Activated naive CD8-positive, alpha-beta T cell treated with anti-CD3 and anti-CD28 coated beads for 36 hours (primary cell): ENCODE measurements around the gene MPI. TPM values are rescaled to one million over a fixed set of nuclear protein-coding genes. Genes with fewer than 3 reads are reported as not detected.
"Not testable (repeated sequence)": the region's sequence is repeated elsewhere in the genome, so short reads cannot be mapped to it uniquely, and the experiment has no call there.

Source experiments
- DNase-seq: peaks from one replicate; pipeline ENCODE4 v3.0.0; 2021
- H3K27ac Mint-ChIP-seq: one replicate; pipeline ENCODE4 v1.8.0; 2022; ENCODE audit warnings: mild to moderate bottlenecking, moderate library complexity, mixed read lengths
- H3K27me3 Mint-ChIP-seq: one replicate; pipeline ENCODE4 v1.8.0; 2022; ENCODE audit warnings: mild to moderate bottlenecking, mixed read lengths
- H3K36me3 Mint-ChIP-seq: one replicate; pipeline ENCODE4 v1.8.0; 2021; ENCODE audit warnings: mild to moderate bottlenecking, mixed read lengths
- H3K4me1 Mint-ChIP-seq: one replicate; pipeline ENCODE4 v1.8.0; 2021; ENCODE audit warnings: mixed read lengths
- H3K4me3 Mint-ChIP-seq: one replicate; pipeline ENCODE4 v1.8.0; 2022; ENCODE audit warnings: mild to moderate bottlenecking, moderate library complexity, mixed read lengths
- H3K9me3 Mint-ChIP-seq: one replicate; pipeline ENCODE4 v1.8.0; 2022; ENCODE audit warnings: mixed read lengths
- total RNA-seq, 2 experiments: library from RNA; stranded (reverse); gene quantifications; one replicate each; pipeline ENCODE4 v1.2.3, GENCODE V29; 2021

MPI gene
- total RNA-seq, 2 experiments from 2014 or later = 71.4 to 73.2 TPM

DNA sequence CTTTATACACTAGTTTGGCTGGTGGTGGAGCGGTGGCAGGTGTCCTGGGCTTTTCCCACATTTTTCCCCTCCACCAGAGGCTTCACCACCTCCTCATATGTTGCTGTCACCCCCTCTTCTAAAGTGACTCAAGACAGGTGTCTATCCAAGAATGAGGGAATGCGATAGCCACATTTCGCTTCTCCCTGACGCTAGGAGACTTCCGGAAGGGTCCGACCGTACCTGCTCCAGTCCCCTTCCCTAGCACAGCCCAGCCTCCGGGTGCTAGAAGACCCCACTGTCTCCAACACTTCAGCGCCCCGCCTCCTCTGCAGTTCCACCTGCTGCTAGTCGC, 17.2 kb upstream of the MPI start:
- H3K9me3 Mint-ChIP-seq = no peaks in the 10 kb centered on the region
- DNase-seq = no peak
- peak overlapping the region; percentile 90 for H3K27ac Mint-ChIP-seq
- H3K4me1 Mint-ChIP-seq = peaks cover 49% of the 10 kb centered on the region
- peaks cover 32% of the 10 kb centered on the region for H3K36me3 Mint-ChIP-seq
- peak overlapping the region; percentile 98 for H3K4me3 Mint-ChIP-seq
- no peaks in the 10 kb centered on the region for H3K27me3 Mint-ChIP-seq

DNA sequence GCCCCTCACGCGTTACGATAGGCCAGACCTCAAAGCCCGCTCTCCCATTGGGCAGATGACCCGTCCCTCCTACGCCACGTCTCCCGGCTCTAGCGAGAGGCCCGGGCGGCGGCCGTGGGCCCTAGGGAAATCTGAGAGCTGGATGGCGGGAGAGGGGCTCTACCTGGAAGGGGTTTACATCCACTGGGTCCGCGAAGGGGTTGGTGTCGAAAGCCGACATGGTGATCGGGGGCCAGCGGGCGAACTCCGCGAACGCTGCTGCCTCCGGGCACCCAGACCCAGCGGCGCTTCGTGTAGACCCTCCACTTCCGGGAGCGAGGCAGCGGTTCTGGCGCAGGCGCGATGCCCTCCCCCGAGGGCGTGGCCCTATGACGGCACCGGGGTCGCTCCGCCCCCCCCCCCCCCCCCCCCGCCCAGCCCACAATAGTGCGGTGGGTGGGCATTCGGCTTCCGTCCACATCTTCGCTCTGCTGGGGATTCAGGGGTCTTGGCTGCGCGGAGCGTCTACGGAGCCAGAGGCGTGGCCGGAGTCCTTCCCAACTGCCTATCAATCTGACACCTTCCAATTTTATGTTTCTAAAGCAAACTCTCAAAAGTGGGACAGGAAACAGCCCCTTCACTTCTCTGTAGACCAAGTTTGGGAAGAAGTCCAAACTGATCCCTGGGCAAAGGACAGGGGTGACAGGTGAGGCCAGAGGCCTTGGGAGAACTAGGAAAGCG, 16.6 kb upstream of the MPI start, which contains the start of gene SCAMP2:
SCAMP2 (minus strand) TSS at position 330 of the 720 bp plus-strand sequence; CDS start at position 220, 110 bp downstream.
- Mint-ChIP-seq H3K27ac (peak within 1 kb of the TSS; percentile 90), H3K4me3 (peak within 1 kb of the TSS; percentile 98), H3K36me3 (peaks cover 27% of the 10 kb centered on the region), H3K27me3 (no peaks in the 10 kb centered on the region), H3K9me3 (no peaks in the 10 kb centered on the region), H3K4me1 (peaks cover 44% of the 10 kb centered on the region)
- DNase-seq = peak; percentile 93

DNA sequence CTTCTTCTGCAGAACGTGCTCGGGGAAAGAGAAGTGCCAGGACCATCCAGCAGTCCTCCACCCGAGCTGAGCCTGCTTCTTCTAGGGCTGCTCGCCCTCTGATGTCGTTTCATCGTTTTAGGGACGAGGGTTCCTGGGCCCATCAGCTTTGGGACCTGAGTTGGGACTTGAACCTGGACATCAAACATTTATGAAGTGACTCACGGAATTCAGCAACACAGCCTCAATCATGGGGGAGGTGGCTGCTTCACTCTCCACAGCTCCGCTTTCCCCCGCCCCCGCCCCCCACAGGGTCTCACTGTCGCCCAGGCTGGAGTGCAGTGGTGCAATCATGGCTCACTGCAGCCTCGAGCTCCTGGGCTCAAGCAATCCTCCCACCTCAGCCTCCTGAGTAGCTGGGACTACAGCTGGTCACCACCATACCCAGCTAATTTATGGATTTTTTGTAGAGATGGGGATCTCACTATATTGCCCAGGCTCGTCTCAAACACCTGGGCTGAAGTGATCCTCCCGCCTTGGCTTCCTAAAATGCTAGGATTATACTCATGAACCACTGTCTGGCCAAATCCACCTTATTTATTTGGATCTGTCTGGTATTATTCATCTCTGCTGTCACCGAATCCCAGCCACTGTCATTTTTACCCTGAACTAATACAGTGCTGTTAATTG, 16.0 kb upstream of the MPI start:
- Mint-ChIP-seq H3K27me3 (no peaks in the 10 kb centered on the region), H3K27ac (peak overlapping the region; percentile 90)
- DNase-seq = peak; percentile 19

DNA sequence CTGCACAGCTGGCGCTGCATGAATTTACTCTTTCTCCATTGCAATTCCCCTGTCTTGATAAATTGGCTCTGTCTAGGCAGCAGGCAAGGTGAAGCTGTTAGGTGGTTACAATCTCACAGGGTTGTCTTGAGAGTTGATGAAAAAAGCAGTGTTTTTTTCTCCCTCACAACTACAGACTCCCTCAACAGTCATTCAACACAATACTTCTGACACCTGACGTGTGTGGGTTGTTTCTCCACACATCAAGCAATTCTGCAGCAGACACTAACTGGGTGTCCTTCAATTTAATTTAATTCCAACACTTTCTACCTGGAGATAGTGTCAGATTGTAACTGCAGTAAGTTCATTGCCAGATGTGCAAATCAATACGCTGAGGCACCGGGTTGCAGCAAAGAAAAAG, 11.6 kb upstream of the MPI start:
- Mint-ChIP-seq H3K36me3 (no peaks in the 10 kb centered on the region), H3K27me3 (no peaks in the 10 kb centered on the region)

More for the DNA sequence above, 16.0 kb upstream of the MPI start:
- H3K9me3 Mint-ChIP-seq = no peaks in the 10 kb centered on the region
- H3K36me3 Mint-ChIP-seq = peaks cover 20% of the 10 kb centered on the region
- peaks cover 37% of the 10 kb centered on the region for H3K4me1 Mint-ChIP-seq
- peak overlapping the region; percentile 98 for H3K4me3 Mint-ChIP-seq

DNA sequence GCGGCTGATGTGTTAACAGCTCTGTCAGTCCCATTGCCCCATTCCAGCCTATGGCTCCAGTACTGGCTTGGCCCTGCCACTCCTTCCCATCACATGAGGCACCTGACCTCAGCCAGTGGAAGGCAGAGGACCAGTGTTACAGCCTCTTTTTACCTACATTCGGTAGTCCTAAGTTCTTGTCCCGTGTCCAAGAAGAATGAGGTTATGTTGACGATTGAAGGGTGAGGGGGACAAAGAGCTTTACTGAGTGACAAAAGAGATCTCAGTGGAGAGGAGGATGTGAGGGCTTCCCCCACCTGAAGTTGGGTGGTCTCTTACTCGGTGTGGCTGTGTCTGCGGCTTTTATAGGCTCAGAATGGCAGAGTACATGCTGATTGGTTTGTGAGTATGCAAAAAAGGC, 7.3 kb upstream of the MPI start:
- no peak overlapping the region for H3K4me3 Mint-ChIP-seq
- DNase-seq = no peak
- H3K36me3 Mint-ChIP-seq = no peaks in the 10 kb centered on the region
- no peaks in the 10 kb centered on the region for H3K27me3 Mint-ChIP-seq
- no peaks in the 10 kb centered on the region for H3K9me3 Mint-ChIP-seq
- H3K27ac Mint-ChIP-seq = peak overlapping the region; percentile 65
- H3K4me1 Mint-ChIP-seq = peaks cover 3% of the 10 kb centered on the region

More for the DNA sequence above, 11.6 kb upstream of the MPI start:
- no peak for DNase-seq
- no peak overlapping the region for H3K27ac Mint-ChIP-seq
- peaks cover 6% of the 10 kb centered on the region for H3K4me1 Mint-ChIP-seq
- H3K4me3 Mint-ChIP-seq = no peak overlapping the region
- H3K9me3 Mint-ChIP-seq = no peaks in the 10 kb centered on the region

DNA sequence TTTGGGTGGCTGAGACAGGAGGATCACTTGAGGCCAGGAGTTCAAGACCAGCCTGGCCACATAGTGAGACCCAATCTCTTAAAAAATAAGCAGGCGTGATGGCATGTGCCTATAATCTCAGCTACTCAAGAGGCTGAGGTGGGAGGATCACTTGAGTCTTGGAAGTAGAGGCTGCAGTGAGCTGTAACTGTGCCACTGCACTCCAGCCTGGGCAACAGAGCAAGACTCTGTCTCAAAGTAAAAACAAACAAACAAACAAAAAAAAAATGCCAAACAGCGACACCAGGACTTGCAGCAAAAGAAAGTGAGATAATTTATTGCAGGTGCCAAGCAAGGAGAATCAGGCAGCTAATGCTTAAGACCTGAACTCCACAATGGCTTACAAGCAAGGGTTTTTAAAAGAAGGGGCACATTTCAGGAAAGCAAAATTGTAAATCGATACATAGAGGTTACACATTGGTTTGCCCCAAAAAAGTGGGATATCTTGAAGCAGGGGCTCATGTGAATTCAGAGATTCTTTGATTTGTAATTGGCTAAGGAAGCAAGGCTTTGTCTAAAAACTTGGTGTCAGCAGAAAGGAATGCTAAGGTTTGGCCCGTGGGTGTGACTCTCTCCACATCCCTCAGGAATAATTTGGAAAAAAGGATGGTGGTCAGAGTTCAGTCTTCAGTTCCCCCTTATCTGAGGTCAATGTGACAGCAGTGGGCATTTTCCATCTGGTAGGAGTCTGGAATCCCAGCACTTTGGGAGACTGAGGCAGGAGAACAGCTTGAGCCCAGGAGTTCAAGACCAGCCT, 5.2 kb upstream of the MPI start:
- H3K4me1 Mint-ChIP-seq = peaks cover 13% of the 10 kb centered on the region
- no peaks in the 10 kb centered on the region for H3K9me3 Mint-ChIP-seq
- DNase-seq = no peak
- no peak overlapping the region for H3K4me3 Mint-ChIP-seq
- H3K36me3 Mint-ChIP-seq = no peaks in the 10 kb centered on the region
- no peaks in the 10 kb centered on the region for H3K27me3 Mint-ChIP-seq
- no peak overlapping the region for H3K27ac Mint-ChIP-seq

DNA sequence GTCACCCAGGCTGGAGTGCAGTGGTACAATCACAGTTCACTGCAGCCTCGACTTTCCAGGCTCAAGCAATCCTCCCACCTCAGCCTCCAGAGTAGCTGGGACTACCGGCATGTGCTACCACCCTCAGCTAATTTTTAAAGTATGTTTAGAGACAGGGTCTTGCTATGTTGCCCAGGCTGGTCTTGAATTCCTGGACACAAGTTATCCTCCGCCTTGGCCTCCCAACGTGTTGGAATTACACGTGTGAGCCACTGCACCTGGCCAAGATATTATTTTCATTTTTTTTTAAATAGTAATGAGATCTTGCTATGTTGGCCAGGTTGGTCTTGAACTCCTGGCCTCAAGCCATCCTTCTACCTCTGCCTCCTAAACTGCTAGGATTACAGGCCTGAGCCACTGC, 4.4 kb upstream of the MPI start:
- peaks cover 2% of the 10 kb centered on the region for H3K36me3 Mint-ChIP-seq
- H3K27me3 Mint-ChIP-seq = no peaks in the 10 kb centered on the region
- H3K27ac Mint-ChIP-seq = no peak overlapping the region
- no peak for DNase-seq
- H3K4me3 Mint-ChIP-seq = no peak overlapping the region
- peaks cover 15% of the 10 kb centered on the region for H3K4me1 Mint-ChIP-seq
- H3K9me3 Mint-ChIP-seq = no peaks in the 10 kb centered on the region

DNA sequence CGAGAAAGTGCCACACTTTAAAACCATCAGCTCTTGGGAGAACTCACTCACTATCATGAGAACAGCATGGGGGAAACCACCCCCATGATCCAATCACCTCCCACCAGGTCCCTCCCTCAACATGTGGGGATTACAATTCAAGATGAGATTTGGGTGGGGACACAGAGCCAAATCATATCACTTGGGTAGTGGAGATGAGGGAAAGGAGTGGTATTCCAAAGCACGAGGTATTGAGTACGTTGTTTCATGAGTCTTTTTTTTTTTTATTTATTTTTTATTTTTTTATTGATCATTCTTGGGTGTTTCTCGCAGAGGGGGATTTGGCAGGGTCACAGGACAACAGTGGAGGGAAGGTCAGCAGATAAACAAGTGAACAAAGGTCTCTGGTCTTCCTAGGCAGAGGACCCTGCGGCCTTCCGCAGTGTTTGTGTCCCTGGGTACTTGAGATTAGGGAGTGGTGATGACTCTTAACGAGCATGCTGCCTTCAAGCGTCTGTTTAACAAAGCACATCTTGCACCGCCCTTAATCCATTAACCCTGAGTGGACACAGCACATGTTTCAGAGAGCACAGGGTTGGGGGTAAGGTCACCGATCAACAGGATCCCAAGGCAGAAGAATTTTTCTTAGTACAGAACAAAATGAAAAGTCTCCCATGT, 2.2 kb upstream of the MPI start:
- H3K27me3 Mint-ChIP-seq, H3K27ac Mint-ChIP-seq, H3K9me3 Mint-ChIP-seq, DNase-seq, H3K4me3 Mint-ChIP-seq: not testable (repeated sequence)
- peaks cover 15% of the 10 kb centered on the region for H3K36me3 Mint-ChIP-seq
- peaks cover 26% of the 10 kb centered on the region for H3K4me1 Mint-ChIP-seq

DNA sequence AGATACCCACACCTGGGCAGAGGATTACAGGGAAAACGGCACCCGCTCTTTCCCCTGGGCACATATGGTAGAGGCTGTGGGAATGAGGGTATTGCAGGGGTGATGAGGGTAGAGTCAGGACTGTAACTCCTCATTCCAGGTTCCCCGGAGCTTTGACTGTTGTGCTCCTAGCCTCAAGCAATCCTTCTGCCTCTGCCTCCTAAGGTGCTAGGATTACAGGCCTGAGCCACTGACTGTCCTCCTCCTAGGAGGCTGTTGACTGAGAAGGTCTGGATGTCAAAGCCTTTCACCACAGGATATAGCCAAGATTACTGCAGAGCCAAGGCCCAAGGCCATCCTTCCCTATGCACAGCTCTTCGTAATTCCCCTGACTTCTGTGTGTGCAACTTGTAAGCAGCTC, 1.1 kb upstream of the MPI start:
- no peaks in the 10 kb centered on the region for H3K9me3 Mint-ChIP-seq
- H3K27ac Mint-ChIP-seq = peak overlapping the region; percentile 93
- peak overlapping the region; percentile 93 for H3K4me3 Mint-ChIP-seq

DNA sequence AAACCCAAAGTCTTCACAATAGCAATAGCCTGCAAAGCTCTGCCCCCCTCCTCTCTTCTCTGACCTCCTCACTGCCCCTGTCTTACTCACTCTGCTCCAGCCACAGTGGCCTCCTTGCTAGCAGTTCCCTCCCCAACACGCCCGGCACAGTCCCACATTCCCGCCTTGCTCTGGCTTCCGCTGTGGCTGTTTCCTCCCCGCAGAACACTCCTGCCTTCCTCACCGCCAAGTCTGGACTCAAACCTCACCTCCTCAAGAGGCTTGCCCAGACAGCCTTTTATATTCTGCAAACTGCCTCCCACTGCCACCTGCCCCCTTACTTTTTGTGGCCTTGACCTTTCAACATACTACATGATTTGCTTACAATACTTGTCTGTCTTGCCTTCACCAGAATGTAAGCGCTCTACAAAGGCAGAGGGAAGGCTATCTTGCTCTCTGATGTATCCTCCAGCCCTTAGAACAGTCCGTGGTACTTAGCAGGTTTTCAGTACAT, 406 bp upstream of the MPI start:
- Mint-ChIP-seq H3K27ac (peak overlapping the region; percentile 93), H3K4me1 (peaks cover 38% of the 10 kb centered on the region), H3K36me3 (peaks cover 27% of the 10 kb centered on the region), H3K4me3 (peak overlapping the region; percentile 93), H3K9me3 (no peaks in the 10 kb centered on the region), H3K27me3 (no peaks in the 10 kb centered on the region)
- DNase-seq = no peak

More for the DNA sequence above, 1.1 kb upstream of the MPI start:
- peaks cover 25% of the 10 kb centered on the region for H3K36me3 Mint-ChIP-seq
- H3K27me3 Mint-ChIP-seq = no peaks in the 10 kb centered on the region
- no peak for DNase-seq
- H3K4me1 Mint-ChIP-seq = peaks cover 36% of the 10 kb centered on the region

DNA sequence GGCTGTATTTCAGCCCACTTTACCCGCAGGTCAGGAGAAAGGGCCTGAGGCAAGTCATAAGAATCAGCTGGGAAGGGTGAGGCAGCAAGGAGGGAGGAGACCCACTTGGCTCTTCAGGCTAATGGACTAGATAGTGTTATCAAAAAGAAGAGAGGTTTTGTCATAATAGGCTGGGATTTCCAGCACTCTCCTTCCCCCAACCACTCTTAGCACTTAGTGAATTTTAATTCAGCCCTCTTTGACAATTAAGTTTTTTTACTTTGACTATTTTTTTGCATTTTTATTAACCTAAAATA, 771 bp downstream of the MPI start:
- peaks cover 31% of the 10 kb centered on the region for H3K36me3 Mint-ChIP-seq
- DNase-seq = no peak
- no peaks in the 10 kb centered on the region for H3K9me3 Mint-ChIP-seq
- H3K27ac Mint-ChIP-seq = peak overlapping the region; percentile 93
- peaks cover 38% of the 10 kb centered on the region for H3K4me1 Mint-ChIP-seq
- H3K27me3 Mint-ChIP-seq = no peaks in the 10 kb centered on the region
- H3K4me3 Mint-ChIP-seq = peak overlapping the region; percentile 93

DNA sequence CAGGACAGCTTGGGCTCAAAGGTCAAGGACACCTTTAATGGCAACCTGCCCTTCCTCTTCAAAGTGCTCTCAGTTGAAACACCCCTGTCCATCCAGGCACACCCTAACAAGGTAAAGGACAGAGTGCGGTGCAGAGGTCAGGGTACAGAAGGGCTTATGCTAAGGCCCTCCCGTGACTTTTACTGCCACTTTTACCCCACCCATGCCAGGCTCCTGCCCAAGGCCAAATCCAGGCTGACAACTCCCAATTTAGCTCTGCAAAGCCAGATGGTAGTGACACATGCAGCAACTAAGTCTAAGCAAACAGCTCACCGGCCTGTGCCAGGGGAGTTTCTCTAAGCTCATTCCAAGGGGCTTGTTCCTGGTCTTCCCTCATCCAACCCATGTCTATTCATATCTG, 1.6 kb downstream of the MPI start:
- Mint-ChIP-seq H3K9me3 (no peaks in the 10 kb centered on the region), H3K27ac (no peak overlapping the region), H3K4me3 (peak overlapping the region; percentile 93), H3K36me3 (peaks cover 31% of the 10 kb centered on the region), H3K27me3 (no peaks in the 10 kb centered on the region), H3K4me1 (peaks cover 38% of the 10 kb centered on the region)
- no peak for DNase-seq

DNA sequence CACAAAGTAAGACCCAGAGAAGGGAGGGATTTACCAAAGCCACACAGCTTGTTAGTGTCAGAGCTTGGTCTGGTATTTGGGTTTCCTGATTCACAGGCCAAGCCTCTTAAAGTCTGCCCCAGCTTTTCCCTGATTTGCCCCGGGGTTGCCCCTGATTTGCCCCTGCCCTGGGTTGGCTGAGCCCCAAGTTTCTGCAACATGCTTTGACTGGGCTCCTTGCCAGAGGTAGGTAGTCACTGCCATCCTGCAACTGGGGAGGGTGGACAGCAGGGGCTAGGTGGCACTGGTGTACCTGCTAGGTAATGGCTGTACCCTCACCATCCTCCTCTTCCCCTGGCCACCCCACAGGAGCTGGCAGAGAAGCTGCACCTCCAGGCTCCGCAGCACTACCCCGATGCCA, 2.5 kb downstream of the MPI start:
- Mint-ChIP-seq H3K27me3 (no peaks in the 10 kb centered on the region), H3K4me3 (no peak overlapping the region), H3K9me3 (no peaks in the 10 kb centered on the region), H3K4me1 (peaks cover 36% of the 10 kb centered on the region), H3K36me3 (peaks cover 31% of the 10 kb centered on the region), H3K27ac (no peak overlapping the region)
- no peak for DNase-seq

DNA sequence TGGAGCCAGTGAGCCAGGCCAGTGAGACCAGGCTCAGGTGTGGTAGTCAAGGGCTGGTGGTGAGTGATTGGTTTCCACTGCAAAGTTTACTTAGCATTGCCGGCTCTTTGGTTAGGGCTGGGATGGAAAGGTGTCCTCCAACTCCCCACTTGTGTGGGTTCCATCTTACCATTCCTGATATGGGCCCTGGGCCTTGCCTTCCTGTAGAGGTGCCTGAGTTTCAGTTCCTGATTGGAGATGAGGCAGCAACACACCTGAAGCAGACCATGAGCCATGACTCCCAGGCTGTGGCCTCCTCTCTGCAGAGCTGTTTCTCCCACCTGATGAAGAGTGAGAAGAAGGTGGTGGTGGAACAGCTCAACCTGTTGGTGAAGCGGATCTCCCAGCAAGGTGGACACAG, 3.1 kb downstream of the MPI start:
- peak overlapping the region; percentile 27 for H3K27ac Mint-ChIP-seq
- peaks cover 34% of the 10 kb centered on the region for H3K4me1 Mint-ChIP-seq
- peaks cover 31% of the 10 kb centered on the region for H3K36me3 Mint-ChIP-seq
- H3K9me3 Mint-ChIP-seq = no peaks in the 10 kb centered on the region
- no peak for DNase-seq
- H3K27me3 Mint-ChIP-seq = no peaks in the 10 kb centered on the region
- H3K4me3 Mint-ChIP-seq = no peak overlapping the region

DNA sequence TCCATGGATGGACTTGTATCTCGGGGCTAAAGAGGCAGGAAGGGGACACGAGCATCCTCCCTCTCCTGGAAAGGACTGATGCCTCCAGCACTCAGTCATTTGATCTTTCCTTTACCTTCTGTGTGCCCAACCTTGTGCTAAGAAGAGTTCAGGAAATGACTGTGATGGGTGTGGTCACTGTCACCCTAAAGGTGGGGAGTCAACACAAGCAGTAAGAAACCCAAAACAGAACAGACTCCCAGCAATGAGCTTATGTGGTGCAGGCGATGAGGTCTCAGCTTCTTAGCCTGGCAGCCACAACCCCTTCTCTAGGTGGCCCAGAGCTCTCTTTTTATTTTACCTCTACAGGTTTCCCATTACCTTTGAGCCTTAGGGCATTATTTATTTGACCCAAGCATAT, 3.8 kb downstream of the MPI start:
- Mint-ChIP-seq H3K36me3 (peaks cover 31% of the 10 kb centered on the region), H3K27ac (peak overlapping the region; percentile 54), H3K4me3 (no peak overlapping the region), H3K27me3 (no peaks in the 10 kb centered on the region), H3K9me3 (no peaks in the 10 kb centered on the region), H3K4me1 (peaks cover 34% of the 10 kb centered on the region)
- DNase-seq = no peak
